ENCODE data around the gene LSM2. TPM values are rescaled to one million over a fixed set of nuclear protein-coding genes. Genes with fewer than 3 reads are reported as not detected.

The LSM2 gene
- total and polyA plus RNA-seq, 2 donors (not counting 1 experiment from before 2014, with no cell fraction given): 52.4 to 57.4 TPM

GRCh38 chr6:31752739-31753319, 53.9 kb downstream of the LSM2 start:
- no peaks in the 10 kb centered on the region for H3K27me3 ChIP-seq (replicated peaks in 1 of 4; ENCODE audit: control extremely low read depth in 1 of 4, control insufficient read depth in 3 of 4, insufficient read depth in 4 of 4, low read length in 3 of 4)
- H4K20me1 ChIP-seq (ENCODE audit: control insufficient read depth, insufficient read depth, low read length, poor library complexity, severe bottlenecking): no peaks in the 10 kb centered on the region
- Mint-ChIP-seq H3K4me3 (no peak overlapping the region), H3K4me1 (no peaks in the 10 kb centered on the region), H3K9me3 (ENCODE audit: insufficient read depth) (no peaks in the 10 kb centered on the region), H3K27me3 (no peaks in the 10 kb centered on the region), H3K27ac (no peak overlapping the region)
- no peak for ATAC-seq (ENCODE audit: low read depth)
- no peak overlapping the region for H3K9ac ChIP-seq (ENCODE audit: low read length)
- intact Hi-C loops (cut with micrococcal nuclease): no loop called here
- no peaks in the 10 kb centered on the region for H3K79me2 ChIP-seq (ENCODE audit: control insufficient read depth, insufficient read depth, low read length)
- no peak for DNase-seq
- TF ChIP-seq CTCF (IDR thresholded peaks at IDR 0.05) (no peak), EZH2 (IDR thresholded peaks at IDR 0.05; ENCODE audit: borderline replicate concordance, insufficient read depth, low read depth, low read length, poor library complexity, severe bottlenecking) (no peak)
- no peak overlapping the region for H2AFZ ChIP-seq (ENCODE audit: insufficient read depth, low read depth, low read length, poor library complexity, severe bottlenecking)
- H3K36me3 ChIP-seq (replicated peaks in 1 of 2; ENCODE audit: control extremely low read depth in 1 of 2, control insufficient read depth in 1 of 2, extremely low read depth in 1 of 2, insufficient read depth in 2 of 2, low read length in 1 of 2): no peaks in the 10 kb centered on the region
- H3K9me3 ChIP-seq (ENCODE audit: control extremely low read depth in 1 of 3, control insufficient read depth in 2 of 3, insufficient read depth in 1 of 3, low read length in 2 of 3): no peaks in the 10 kb centered on the region
- CTCF ChIA-PET: interaction anchor here (0.6 to 1.1 kb wide), 2 partner anchors 12 to 1868 kb away, joined by 3 read pairs; no protein-coding TSS in a partner anchor
- WGBS (ENCODE audit: insufficient coverage): 90% methylated on average over 6 of the region's 8 CpGs
- no peaks in the 10 kb centered on the region for H3K4me1 ChIP-seq (ENCODE audit: control insufficient read depth in 2 of 2, insufficient read depth in 2 of 2, low read length in 2 of 2)
- POLR2A ChIA-PET: interaction anchor here (0.6 to 1.1 kb wide), 3 partner anchors 12 to 30 kb away, joined by 3 to 8 read pairs (median 5); partner anchors contain the start of gene MPIG6B
- H3K27ac ChIP-seq (ENCODE audit: low read length in 2 of 2): no peak overlapping the region
- no peak overlapping the region for H3K4me2 ChIP-seq (replicated peaks; ENCODE audit: low read depth, low read length, poor library complexity, severe bottlenecking)
- no peak overlapping the region for H3K4me3 ChIP-seq (ENCODE audit: control extremely low read depth in 1 of 5, extremely low read depth in 1 of 5, insufficient read depth in 1 of 5, low read depth in 2 of 5, low read length in 4 of 5)

GRCh38 chr6:31750411-31751022, 56.2 kb downstream of the LSM2 start:
- ChIA-PET CTCF (interaction anchor here (1.0 to 2.0 kb wide), 2 partner anchors 21 to 80 kb away, joined by 3 to 4 read pairs; partner anchors contain the start of gene DDAH2), POLR2A (no interaction called here)
- H3K27me3 Mint-ChIP-seq: no peaks in the 10 kb centered on the region
- Histone ChIP-seq H3K79me2 (ENCODE audit: control insufficient read depth, insufficient read depth, low read length) (no peaks in the 10 kb centered on the region), H3K9ac (ENCODE audit: low read length) (no peak overlapping the region), H2AFZ (ENCODE audit: insufficient read depth, low read depth, low read length, poor library complexity, severe bottlenecking) (no peak overlapping the region), H4K20me1 (ENCODE audit: control insufficient read depth, insufficient read depth, low read length, poor library complexity, severe bottlenecking) (no peaks in the 10 kb centered on the region), H3K4me1 (ENCODE audit: control insufficient read depth in 2 of 2, insufficient read depth in 2 of 2, low read length in 2 of 2) (no peaks in the 10 kb centered on the region), H3K36me3 (replicated peaks in 1 of 2; ENCODE audit: control extremely low read depth in 1 of 2, control insufficient read depth in 1 of 2, extremely low read depth in 1 of 2, insufficient read depth in 2 of 2, low read length in 1 of 2) (peaks cover 0 to 4% of the 10 kb centered on the region in 2 experiments), H3K4me2 (replicated peaks; ENCODE audit: low read depth, low read length, poor library complexity, severe bottlenecking) (no peak overlapping the region), H3K27ac (ENCODE audit: low read length in 2 of 2) (no peak overlapping the region), H3K4me3 (ENCODE audit: control extremely low read depth in 1 of 5, extremely low read depth in 1 of 5, insufficient read depth in 1 of 5, low read depth in 2 of 5, low read length in 4 of 5) (no peak overlapping the region), H3K9me3 (ENCODE audit: control extremely low read depth in 1 of 3, control insufficient read depth in 2 of 3, insufficient read depth in 1 of 3, low read length in 2 of 3) (no peaks in the 10 kb centered on the region), H3K27me3 (replicated peaks in 1 of 4; ENCODE audit: control extremely low read depth in 1 of 4, control insufficient read depth in 3 of 4, insufficient read depth in 4 of 4, low read length in 3 of 4) (no peaks in the 10 kb centered on the region)
- no peak for TF ChIP-seq EZH2 (IDR thresholded peaks at IDR 0.05; ENCODE audit: borderline replicate concordance, insufficient read depth, low read depth, low read length, poor library complexity, severe bottlenecking)
- no peak for TF ChIP-seq CTCF (IDR thresholded peaks at IDR 0.05)
- no peaks in the 10 kb centered on the region for H3K9me3 Mint-ChIP-seq (ENCODE audit: insufficient read depth)
- H3K4me3 Mint-ChIP-seq: no peak overlapping the region
- no peak for ATAC-seq (ENCODE audit: low read depth)
- intact Hi-C loops (cut with micrococcal nuclease): no loop called here
- DNase-seq: no peak
- H3K27ac Mint-ChIP-seq: no peak overlapping the region
- WGBS (ENCODE audit: insufficient coverage): 100% methylated on average over 5 of the region's 7 CpGs
- H3K4me1 Mint-ChIP-seq: no peaks in the 10 kb centered on the region
